HG02763 (cell line): Measurements from ENCODE around the gene GTF2IRD1.
"Not testable (repeated sequence)": the region's sequence is repeated elsewhere in the genome, so short reads cannot be mapped to it uniquely, and the experiment has no call there.

Experiments used
- ATAC-seq: cut with Tn5 transposase; IDR thresholded peaks from one replicate; pipeline ENCODE4 v1.9.1; 2021; ENCODE audit warnings: mild to moderate bottlenecking, moderate library complexity; ENCODE audit not compliant: unreplicated experiment

GTF2IRD1 gene

GRCh38 chr7:74511345-74511744 lies 57.6 kb downstream of the GTF2IRD1 start:
- no peak for ATAC-seq

DNA sequence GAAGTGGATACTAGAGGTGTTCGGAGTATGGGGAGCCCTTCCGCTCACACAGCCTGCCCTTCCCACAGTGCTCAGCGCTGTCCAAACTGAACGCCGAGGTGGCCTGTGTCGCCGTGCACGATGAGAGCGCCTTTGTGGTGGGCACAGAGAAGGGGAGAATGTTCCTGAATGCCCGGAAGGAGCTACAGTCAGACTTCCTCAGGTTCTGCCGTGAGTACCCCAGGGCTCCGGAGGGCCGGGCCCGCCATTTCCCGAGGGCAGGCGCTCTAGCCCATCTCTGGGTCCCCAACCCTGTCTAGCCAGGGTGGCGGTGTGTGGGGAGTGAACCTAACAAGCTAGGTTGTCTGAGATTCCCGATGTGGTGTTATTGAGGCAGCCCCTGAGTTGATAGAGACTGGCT lies 59.1 kb downstream of the GTF2IRD1 start:
- no peak for ATAC-seq

- ATAC-seq, result no peak
These were observed 60.5 kb downstream of the GTF2IRD1 start for GRCh38 chr7:74514131-74514591.

DNA sequence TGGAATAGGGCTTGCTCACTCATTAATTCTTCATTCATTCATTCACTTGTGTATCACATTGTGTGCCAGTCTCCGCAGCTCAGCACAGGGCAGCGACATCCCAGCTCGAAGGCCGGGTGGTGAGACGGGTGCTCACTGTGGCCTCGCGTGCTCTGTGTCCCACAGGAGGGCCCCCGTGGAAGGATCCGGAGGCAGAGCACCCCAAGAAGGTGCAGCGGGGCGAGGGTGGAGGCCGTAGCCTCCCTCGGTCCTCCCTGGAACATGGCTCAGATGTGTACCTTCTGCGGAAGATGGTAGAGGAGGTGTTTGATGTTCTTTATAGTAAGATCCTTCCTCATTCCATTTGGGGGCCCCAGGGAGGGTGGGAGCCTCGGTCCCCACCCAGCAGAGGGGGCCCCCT lies 61.6 kb downstream of the GTF2IRD1 start:
- no peak for ATAC-seq

- ATAC-seq, result no peak
These were observed 62.5 kb downstream of the GTF2IRD1 start for GRCh38 chr7:74516214-74516613.

- ATAC-seq, result no peak
These were observed 64.3 kb downstream of the GTF2IRD1 start for GRCh38 chr7:74518041-74518440.

DNA sequence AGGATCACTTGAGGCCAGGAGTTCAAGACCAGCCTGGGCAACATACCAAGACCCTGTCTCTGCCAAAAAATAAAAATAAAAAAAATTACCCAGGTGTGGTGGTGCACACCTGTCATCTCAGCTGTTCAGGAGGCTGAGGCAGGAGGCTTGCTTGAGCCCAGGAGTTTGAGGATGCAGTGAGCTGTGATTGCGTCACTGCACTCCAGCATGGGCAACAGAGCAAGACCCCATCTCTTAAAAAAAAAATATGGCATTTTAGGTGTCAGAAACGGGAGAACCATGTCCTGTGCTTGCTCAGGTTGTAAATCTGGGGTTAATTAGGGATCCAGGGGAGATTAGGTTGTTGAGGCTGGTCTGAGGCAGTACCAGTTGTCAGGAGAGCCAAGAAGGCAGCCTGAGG lies 64.9 kb downstream of the GTF2IRD1 start:
- ATAC-seq, result no peak

DNA sequence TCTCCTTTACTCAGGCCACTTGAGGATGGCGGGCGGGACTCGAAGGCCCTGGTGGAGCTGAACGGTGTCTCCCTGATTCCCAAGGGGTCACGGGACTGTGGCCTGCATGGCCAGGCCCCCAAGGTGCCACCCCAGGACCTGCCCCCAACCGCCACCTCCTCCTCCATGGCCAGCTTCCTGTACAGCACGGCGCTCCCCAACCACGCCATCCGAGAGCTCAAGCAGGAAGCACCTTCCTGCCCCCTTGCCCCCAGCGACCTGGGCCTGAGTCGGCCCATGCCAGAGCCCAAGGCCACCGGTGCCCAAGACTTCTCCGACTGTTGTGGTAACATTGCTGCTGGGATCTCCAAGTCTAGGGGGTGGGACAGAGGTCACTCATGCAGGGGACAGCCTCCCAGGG lies 65.7 kb downstream of the GTF2IRD1 start:
- ATAC-seq, result no peak

DNA sequence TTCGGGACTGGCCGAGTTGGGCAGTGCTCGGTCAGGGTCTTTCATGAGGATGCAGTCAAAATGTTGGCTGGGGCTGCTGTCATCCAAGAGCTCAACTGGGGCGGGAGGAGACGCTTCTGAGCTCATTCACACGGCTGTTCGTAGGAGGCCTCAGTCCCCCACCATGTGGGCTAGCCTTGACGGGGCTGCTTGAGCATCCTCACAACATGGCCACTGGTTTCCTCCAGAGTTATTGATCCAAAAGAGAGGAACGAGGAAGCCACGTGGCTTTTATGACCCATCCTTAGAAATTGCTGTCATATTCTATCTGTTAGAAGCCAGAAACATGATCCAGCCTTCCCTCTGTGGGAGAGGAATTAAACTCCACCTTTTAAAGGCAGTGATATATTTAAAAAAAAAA lies 68.1 kb downstream of the GTF2IRD1 start:
- ATAC-seq, result no peak

DNA sequence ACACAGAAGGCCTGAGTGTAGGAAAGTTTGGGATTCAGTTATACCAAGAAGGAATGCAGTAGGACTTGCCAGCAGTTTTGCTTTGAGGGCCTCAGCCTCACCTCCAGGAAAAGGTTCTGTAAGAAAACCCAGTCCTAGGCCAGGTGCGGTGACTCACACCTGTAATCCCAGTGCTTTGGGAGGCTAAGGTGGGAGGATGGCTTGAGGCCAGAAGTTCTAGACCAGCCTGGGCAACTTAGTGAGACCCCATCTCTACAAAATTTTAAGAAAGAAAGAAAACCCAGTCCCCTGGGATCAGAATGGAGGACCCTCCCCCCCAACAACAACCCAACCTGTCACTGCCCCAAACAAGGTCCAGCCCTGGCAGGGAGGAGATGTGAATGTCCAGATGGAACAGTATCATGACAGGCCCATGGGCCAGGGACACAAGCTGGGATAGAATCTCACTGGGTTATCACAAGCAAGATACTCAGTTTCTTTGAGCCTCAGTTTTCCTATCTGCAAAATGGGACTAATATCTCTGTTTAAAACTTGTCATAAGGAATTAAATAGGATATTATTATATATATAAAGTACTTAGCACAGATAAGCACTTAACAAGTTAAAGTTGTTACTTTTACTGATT lies 68.7 kb downstream of the GTF2IRD1 start:
- no peak for ATAC-seq

- no peak for ATAC-seq
These were observed 69.3 kb downstream of the GTF2IRD1 start for GRCh38 chr7:74523015-74523414.

DNA sequence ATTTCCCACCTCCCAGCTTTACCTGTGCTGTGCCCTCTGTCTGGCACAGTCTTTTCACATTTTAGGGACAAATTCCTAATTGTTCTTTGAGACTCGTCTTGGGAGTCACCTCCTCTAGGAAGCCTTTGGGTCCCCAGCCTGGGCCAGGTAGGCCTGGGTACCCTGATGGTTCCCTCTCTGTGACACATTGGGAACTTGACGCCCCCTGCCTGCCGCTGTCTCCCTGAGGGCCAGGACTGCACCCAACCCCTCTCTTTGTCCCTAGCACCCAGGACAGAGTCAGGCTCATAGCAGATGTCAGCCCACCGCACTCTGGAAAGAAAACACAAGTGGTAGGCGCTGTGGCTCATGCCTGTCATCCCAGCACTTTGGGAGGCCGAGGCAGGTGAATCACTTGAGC lies 71.4 kb downstream of the GTF2IRD1 start:
- ATAC-seq, result no peak

- no peak for ATAC-seq
These were observed 72.2 kb downstream of the GTF2IRD1 start for GRCh38 chr7:74525881-74526280.

GRCh38 chr7:74526780-74527179 lies 73.1 kb downstream of the GTF2IRD1 start:
- no peak for ATAC-seq

DNA sequence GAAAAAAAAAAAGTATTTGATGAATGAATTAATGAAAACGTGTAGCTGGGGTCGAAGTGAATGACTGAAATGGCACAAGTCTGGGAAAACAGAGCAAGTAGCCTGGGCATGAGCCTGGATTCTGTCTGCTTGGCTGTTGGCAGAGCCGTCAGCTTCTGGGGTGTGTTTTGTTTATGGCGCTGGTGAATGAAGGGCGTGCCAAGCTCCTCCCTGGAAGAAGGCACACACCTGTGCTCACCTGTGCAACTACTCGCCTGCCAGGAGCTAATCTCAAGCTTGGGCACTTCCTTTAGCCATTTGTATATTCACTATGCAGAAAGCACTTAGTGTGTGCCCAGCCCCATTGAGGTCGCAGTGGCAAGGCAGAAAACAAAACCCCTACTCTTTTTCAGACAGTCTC lies 74.1 kb downstream of the GTF2IRD1 start:
- ATAC-seq, result no peak

DNA sequence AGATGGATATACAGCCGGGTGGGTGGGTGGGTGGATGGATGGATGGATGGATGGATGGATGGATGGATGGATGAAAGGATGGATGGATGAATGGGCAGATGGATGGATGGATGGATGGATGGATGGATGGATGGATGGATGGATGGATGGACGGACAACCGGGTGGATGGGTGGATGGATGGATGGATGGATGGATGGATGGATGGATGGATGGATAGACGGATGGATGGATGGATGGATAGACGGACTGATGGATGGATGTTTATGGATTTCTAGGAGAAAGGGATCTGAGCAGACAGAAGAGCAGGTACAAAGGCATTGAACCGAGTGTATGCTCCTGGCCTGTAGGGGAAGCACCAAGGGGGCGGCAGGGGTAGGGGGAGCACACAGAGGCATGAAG lies 75.1 kb downstream of the GTF2IRD1 start:
- not testable (repeated sequence) for ATAC-seq

DNA sequence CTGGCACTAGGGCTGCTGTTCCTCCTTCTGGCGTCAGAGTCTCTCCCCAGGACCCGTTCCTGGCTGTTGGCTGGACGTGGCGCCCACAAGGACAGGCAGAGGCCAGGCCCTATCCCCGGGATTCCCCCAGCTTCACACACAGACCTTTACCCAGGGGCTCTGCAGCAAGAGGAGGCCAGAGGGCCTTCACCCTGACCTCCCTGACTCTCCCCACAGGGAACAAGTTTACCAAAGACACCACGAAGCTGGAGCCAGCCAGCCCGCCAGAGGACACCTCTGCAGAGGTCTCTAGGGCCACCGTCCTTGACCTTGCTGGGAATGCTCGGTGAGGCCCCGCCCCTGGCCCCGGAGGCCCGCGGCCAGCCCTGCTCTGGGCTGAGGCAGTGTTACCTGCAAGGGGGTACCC lies 82.2 kb downstream of the GTF2IRD1 start:
- ATAC-seq, result no peak

- not testable (repeated sequence) for ATAC-seq
These were observed 88.2 kb downstream of the GTF2IRD1 start for GRCh38 chr7:74541937-74542336.

GRCh38 chr7:74542558-74543117 lies 88.9 kb downstream of the GTF2IRD1 start:
- ATAC-seq, result no peak

DNA sequence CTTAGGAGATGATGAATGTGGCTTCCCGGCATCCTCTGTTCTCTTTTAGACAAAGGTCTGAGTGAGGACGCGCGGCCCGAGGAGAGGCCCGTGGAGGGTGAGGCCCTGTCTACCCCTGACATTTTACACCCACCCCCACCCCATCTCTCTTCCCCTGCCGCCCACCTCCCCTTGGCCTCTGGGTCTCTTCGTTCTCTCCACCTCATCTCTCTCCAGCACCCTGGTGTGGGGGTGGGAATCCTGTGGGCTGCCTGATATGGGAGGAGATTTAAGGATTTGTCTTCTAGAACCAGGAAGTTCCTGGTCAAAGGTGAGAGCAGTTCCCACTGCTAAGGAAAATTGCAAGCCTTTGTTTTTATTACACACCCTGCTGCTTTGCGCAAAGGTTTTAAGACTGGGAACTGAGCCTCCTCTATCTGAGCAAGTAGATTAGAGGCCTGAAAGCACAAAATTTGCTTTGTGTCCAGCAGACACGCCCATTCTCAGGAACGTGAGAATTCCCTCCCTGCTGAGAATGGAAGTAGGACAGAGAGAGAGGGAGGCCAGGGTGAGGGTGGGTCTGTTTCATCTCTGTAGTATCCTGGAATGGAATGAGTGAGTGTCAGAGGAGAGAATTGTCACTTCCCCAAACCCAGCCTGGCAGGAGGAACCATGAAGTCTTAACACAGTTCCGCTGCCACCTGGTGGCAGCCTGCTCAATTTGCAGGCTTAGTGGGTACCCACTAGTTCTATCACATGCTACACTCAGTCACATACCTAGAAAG lies 91.2 kb downstream of the GTF2IRD1 start:
- no peak for ATAC-seq

DNA sequence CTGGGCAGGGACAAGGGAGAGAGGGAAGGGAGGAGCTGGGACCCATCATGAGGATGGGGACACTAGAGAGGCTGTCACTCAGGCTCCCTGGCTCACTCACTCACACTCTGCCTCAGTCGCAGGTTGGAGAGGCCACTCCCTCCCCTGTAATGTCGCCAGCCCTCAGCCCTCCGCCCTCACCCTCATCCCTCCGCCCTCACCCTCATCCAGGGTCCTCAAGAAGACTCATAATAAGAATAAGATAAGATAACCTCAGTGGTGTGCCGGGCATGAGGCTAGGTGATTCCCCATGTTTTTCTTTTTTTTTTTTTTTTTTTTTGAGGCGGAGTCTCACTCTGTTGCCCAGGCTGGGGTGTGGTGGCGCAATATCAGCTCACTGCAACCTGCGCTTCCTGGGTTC lies 92.2 kb downstream of the GTF2IRD1 start:
- no peak for ATAC-seq

GRCh38 chr7:74553596-74554012 lies 99.9 kb downstream of the GTF2IRD1 start:
- not testable (repeated sequence) for ATAC-seq
